Transverse colon (tissue), 3 donors: ENCODE measurements around the gene NBEA.

Source experiments
- CTCF ChIP-seq, 5 experiments: fragments of 200-600 bp in 3 of 5; fragments of 450-650 bp in 2 of 5; sonication (generic) in 3 of 5; IDR thresholded peaks; 1 replicate in 2 of 5; 2 replicates in 3 of 5; pipeline ENCODE4 v1.5.1; 2016 to 2017; ENCODE audit warnings: antibody characterized with exemption in 5 of 5, inconsistent platforms in 3 of 5, mild to moderate bottlenecking in 2 of 5, moderate library complexity in 1 of 5
- EP300 ChIP-seq: sonication (generic); formaldehyde crosslinking; IDR thresholded peaks from one replicate; pipeline ENCODE4 v1.6.1; 2017; ENCODE audit warnings: antibody characterized with exemption, low read depth
- POLR2A ChIP-seq: fragments of 450-650 bp; IDR thresholded peaks from one replicate; pipeline ENCODE4 v1.6.1; 2016; ENCODE audit warnings: antibody characterized with exemption, mild to moderate bottlenecking, moderate library complexity

DNA sequence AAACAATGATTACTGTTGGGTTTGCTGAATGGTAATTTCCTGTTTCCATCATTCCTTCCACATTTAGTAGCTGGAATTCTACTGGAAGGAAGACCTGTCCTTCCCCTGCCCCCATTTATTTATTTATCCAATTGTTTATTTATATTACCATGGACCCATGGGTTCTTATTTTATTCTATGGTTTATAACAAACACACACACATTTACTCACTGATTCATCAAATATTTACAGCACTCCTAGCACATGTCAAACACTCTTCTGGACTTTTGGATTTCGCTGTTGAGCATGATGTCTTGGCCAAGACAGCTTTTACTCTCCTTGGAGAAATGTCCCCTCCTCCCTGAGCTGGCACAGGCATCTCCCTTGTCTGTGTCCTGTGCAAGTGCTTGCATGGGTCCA is 762.3 kb downstream of the NBEA start:
- TF ChIP-seq CTCF (IDR thresholded peaks at IDR 0.05) (no peak), EP300 (no peak), POLR2A (no peak)
